Liver (tissue), 9 donors: ENCODE results near the gene UBA6. TPM values are rescaled to one million over a fixed set of nuclear protein-coding genes. Genes with fewer than 3 reads are reported as not detected.

Experiments used
- DNase-seq: peaks from one replicate; pipeline ENCODE4 v3.0.0-alpha.2; 2017; ENCODE audit warnings: low spot score
- H3K27ac ChIP-seq, 2 donors: one replicate each; pipeline ENCODE4 v1.7.0; 2013; ENCODE audit warnings: inconsistent platforms in 2 of 2, low read length in 2 of 2, control low read depth in 1 of 2, low read depth in 1 of 2, mild to moderate bottlenecking in 1 of 2
- H3K27me3 ChIP-seq, 4 donors: one replicate each; pipeline versions ENCODE4 v1.6.1 to v1.7.0; 2013; ENCODE audit warnings: low read length in 3 of 4, inconsistent platforms in 1 of 4, mild to moderate bottlenecking in 1 of 4, moderate library complexity in 1 of 4; ENCODE audit not compliant: control insufficient read depth in 4 of 4, insufficient read depth in 4 of 4
- H3K36me3 ChIP-seq, 4 donors: one replicate each; pipeline versions ENCODE4 v1.6.1 to v1.7.0; 2013; ENCODE audit warnings: low read length in 3 of 4, mild to moderate bottlenecking in 3 of 4, low read depth in 1 of 4, moderate library complexity in 1 of 4; ENCODE audit not compliant: control insufficient read depth in 4 of 4, insufficient read depth in 3 of 4
- H3K4me1 ChIP-seq, 4 donors: one replicate each; pipeline versions ENCODE4 v1.6.1 to v1.7.0; 2013; ENCODE audit warnings: low read length in 3 of 4, mild to moderate bottlenecking in 3 of 4, moderate library complexity in 1 of 4; ENCODE audit not compliant: control insufficient read depth in 4 of 4, insufficient read depth in 4 of 4
- H3K4me3 ChIP-seq, 3 donors: one replicate each; pipeline versions ENCODE4 v1.6.1 to v1.7.0; 2013; ENCODE audit warnings: low read length in 3 of 3, control low read depth in 1 of 3, low read depth in 1 of 3, mild to moderate bottlenecking in 1 of 3
- H3K9ac ChIP-seq, 2 donors: one replicate each; pipeline ENCODE4 v1.7.0; 2013; ENCODE audit warnings: low read length in 2 of 2, mild to moderate bottlenecking in 2 of 2, moderate library complexity in 2 of 2, control low read depth in 1 of 2, low read depth in 1 of 2
- H3K9me3 ChIP-seq, 4 donors: one replicate each; pipeline versions ENCODE4 v1.6.1 to v1.7.0; 2013; ENCODE audit warnings: low read length in 3 of 4; ENCODE audit not compliant: control insufficient read depth in 4 of 4
- FOXA1 ChIP-seq: IDR thresholded peaks from 2 replicates; pipeline ENCODE4 v1.6.1; 2016; ENCODE audit warnings: antibody characterized with exemption
- FOXA2 ChIP-seq: IDR thresholded peaks from 2 replicates; pipeline ENCODE4 v1.6.1; 2016; ENCODE audit warnings: antibody characterized with exemption
- HNF4A ChIP-seq, 2 donors: conservative IDR thresholded peaks; 2 replicates each; pipeline ENCODE4 v1.6.1; 2016; ENCODE audit warnings: antibody characterized with exemption in 2 of 2, mild to moderate bottlenecking in 2 of 2
- HNF4G ChIP-seq: IDR thresholded peaks from 2 replicates; pipeline ENCODE4 v1.6.1; 2016; ENCODE audit warnings: antibody characterized with exemption
- REST ChIP-seq: IDR thresholded peaks from 2 replicates; pipeline ENCODE4 v1.6.1; 2016; ENCODE audit warnings: antibody characterized with exemption, mild to moderate bottlenecking
- RXRA ChIP-seq, 2 donors: IDR thresholded peaks; 2 replicates each; pipeline ENCODE4 v1.6.1; 2017 to 2018; ENCODE audit warnings: antibody characterized with exemption in 2 of 2, mild to moderate bottlenecking in 1 of 2
- SP1 ChIP-seq: IDR thresholded peaks from 2 replicates; pipeline ENCODE4 v1.6.1; 2018; ENCODE audit warnings: antibody characterized with exemption, mild to moderate bottlenecking
- YY1 ChIP-seq: IDR thresholded peaks from 2 replicates; pipeline ENCODE4 v1.6.1; 2016; ENCODE audit warnings: antibody characterized with exemption, mild to moderate bottlenecking
- ZBTB33 ChIP-seq: IDR thresholded peaks from 2 replicates; pipeline ENCODE4 v1.6.1; 2016; ENCODE audit warnings: antibody characterized with exemption
- WGBS: extraction: QIAGEN DNeasy Blood & Tissue Kit; methylation state at CpG from one replicate; pipeline ENCODE4 v1.1.7; 2013; 5-methylcytosine and 5-hydroxymethylcytosine counted together
- polyA plus RNA-seq, 2 donors: library from polyadenylated mRNA; stranded (reverse) in 1 of 2; unstranded in 1 of 2; fragments of 200-250 nt in 1 of 2; fragments of >200 nt in 1 of 2; fragmentation: Nextera tagmentation in 1 of 2; extraction: Ambion mirVana in 1 of 2; gene quantifications; one replicate each; pipeline versions ENCODE4 v1.2.1 to v1.2.3, GENCODE V29; 2013 to 2015
- total RNA-seq, 2 donors: library from RNA; depleted of rRNA; stranded (reverse); fragments of >200 nt; gene quantifications; one replicate each; pipeline ENCODE4 v1.2.3, GENCODE V29; 2014
- TF ChIP-seq, protein P1 (sequence below): fragments of 150-350 bp; IDR thresholded peaks from 2 replicates; pipeline ENCODE4 v1.5.1; 2017; ENCODE audit warnings: improper control_type of control experiment, low read depth, low read length; ENCODE audit not compliant: missing input control
- donor health status: healthy.
- donor health status: healthy.
- donor health status: healthy.
- donor health status: healthy.
- donor health status: healthy.

Gene UBA6
- total and polyA plus RNA-seq, 4 donors: 8.4 to 122 (median 13.7) TPM

DNA sequence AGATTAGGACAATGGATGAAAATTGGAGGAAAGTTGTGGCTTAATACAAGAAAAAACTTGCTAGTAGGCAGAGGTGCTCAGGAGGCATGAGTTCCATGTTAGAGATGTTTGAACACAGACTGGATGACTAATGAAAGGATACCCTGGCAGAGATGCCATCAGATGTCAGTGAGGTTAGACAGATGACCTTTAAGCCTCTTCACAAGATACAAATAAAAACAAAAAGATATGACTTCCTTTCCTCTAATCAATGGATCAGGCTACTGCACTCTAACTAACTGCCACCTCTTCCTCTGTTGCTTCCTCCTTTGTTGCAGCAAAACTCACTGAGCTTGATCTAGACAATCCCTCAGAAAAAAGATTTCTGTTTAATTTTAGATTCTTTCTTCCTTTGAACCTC is 127.8 kb downstream of the UBA6 start:
- H3K4me3 ChIP-seq: no peak overlapping the region
- TF ChIP-seq FOXA2 (no peak), FOXA1 (no peak), RXRA (IDR thresholded peaks at IDR 0.05) (no peak), SP1 (no peak), ZBTB33 (no peak), HNF4A (conservative IDR thresholded peaks at IDR 0.05) (no peak)
- TF ChIP-seq, protein P1, sequence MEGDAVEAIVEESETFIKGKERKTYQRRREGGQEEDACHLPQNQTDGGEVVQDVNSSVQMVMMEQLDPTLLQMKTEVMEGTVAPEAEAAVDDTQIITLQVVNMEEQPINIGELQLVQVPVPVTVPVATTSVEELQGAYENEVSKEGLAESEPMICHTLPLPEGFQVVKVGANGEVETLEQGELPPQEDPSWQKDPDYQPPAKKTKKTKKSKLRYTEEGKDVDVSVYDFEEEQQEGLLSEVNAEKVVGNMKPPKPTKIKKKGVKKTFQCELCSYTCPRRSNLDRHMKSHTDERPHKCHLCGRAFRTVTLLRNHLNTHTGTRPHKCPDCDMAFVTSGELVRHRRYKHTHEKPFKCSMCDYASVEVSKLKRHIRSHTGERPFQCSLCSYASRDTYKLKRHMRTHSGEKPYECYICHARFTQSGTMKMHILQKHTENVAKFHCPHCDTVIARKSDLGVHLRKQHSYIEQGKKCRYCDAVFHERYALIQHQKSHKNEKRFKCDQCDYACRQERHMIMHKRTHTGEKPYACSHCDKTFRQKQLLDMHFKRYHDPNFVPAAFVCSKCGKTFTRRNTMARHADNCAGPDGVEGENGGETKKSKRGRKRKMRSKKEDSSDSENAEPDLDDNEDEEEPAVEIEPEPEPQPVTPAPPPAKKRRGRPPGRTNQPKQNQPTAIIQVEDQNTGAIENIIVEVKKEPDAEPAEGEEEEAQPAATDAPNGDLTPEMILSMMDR: no peak
- no peaks in the 10 kb centered on the region for H3K9me3 ChIP-seq
- no peak for DNase-seq
- no peak overlapping the region for H3K9ac ChIP-seq
- H3K27me3 ChIP-seq: no peaks in the 10 kb centered on the region
- no peak overlapping the region for H3K27ac ChIP-seq
- no peaks in the 10 kb centered on the region for H3K36me3 ChIP-seq
- no peaks in the 10 kb centered on the region for H3K4me1 ChIP-seq

DNA sequence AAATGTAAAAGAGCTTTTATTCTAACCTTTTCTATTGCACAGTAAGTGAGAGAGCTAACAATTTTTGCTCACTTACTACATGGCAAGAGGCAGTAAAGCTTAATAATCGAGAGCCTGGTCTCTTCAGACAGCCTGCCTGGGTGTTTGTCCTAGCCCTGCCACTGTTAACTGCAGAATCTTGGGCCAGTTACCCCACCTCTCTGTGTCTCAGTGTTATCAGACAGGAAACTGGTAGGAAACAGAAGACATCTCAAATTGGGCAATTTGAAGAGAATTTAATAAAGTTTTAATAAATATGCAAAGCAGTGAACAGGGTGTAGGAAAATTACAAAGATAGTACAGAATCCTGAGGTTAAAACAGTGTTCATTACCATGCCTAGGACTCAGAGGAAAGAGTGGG is 129.0 kb downstream of the UBA6 start:
- no peaks in the 10 kb centered on the region for H3K9me3 ChIP-seq
- H3K27me3 ChIP-seq: no peaks in the 10 kb centered on the region
- H3K36me3 ChIP-seq: no peaks in the 10 kb centered on the region
- TF ChIP-seq ZBTB33 (no peak), YY1 (no peak), RXRA (IDR thresholded peaks at IDR 0.05) (no peak)
- WGBS: 37% methylated on average over 1 of the region's 1 CpG
- DNase-seq: no peak
- no peak overlapping the region for H3K4me3 ChIP-seq
- H3K4me1 ChIP-seq: no peaks in the 10 kb centered on the region
- H3K27ac ChIP-seq: no peak overlapping the region
- H3K9ac ChIP-seq: no peak overlapping the region

DNA sequence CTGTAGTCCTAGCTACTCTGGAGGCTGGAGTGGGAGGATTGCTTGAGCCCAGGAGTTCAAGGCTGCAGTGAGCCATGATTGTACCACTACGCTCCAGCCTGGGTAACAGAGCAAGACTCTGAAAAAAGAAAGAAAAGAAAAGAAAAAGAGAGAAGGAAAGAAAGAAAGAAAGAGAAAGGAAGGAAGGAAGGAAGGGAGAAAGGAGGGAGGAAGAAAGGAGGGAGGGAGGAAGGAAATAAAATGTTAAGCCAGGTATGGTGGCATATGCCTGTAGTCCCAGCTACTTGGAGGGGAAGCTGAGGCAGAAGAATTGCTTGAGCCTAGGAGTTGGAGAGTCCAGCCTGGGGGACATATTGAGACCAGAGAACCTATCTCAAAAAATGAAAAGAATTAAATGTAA is 130.4 kb downstream of the UBA6 start:
- H3K4me1 ChIP-seq: no peaks in the 10 kb centered on the region
- H3K27ac ChIP-seq: no peak overlapping the region
- H3K9ac ChIP-seq: no peak overlapping the region
- no peak overlapping the region for H3K4me3 ChIP-seq
- TF ChIP-seq REST (no peak), FOXA2 (no peak), HNF4G (no peak), HNF4A (conservative IDR thresholded peaks at IDR 0.05) (no peak), ZBTB33 (no peak)
- TF ChIP-seq, protein P1: no peak
- H3K27me3 ChIP-seq: no peaks in the 10 kb centered on the region
- DNase-seq: no peak
- no peaks in the 10 kb centered on the region for H3K36me3 ChIP-seq
- no peaks in the 10 kb centered on the region for H3K9me3 ChIP-seq
- WGBS: 100% methylated on average over 1 of the region's 1 CpG
